Mammary epithelial cell (primary cell): ENCODE data around the gene SSBP3.

Experiments used
- CTCF ChIP-seq, 2 donors: IDR thresholded peaks in 1 of 2; conservative IDR thresholded peaks in 1 of 2; 2 replicates each; pipeline ENCODE4 v1.5.1; 2011 to 2012; ENCODE audit warnings: inconsistent platforms in 2 of 2, low read length in 2 of 2, mild to moderate bottlenecking in 2 of 2, control low read depth in 1 of 2, low read depth in 1 of 2; ENCODE audit not compliant: insufficient read depth in 1 of 2; ENCODE audit errors: extremely low read depth in 1 of 2
- EZH2 ChIP-seq: IDR thresholded peaks from 2 replicates; pipeline ENCODE4 v1.6.1; 2012; ENCODE audit warnings: low read length, inconsistent platforms, borderline replicate concordance

- TF ChIP-seq CTCF (conservative IDR thresholded peaks at IDR 0.05 in 1 of 2, IDR thresholded peaks at IDR 0.05 in 1 of 2; ENCODE audit: extremely low read depth in 1 of 2, insufficient read depth in 1 of 2, low read depth in 1 of 2, low read length in 2 of 2) (no peak), EZH2 (no peak)
These were observed 212.7 kb downstream of the SSBP3 start for GRCh38 chr1:54193453-54193852.
